Fibroblast of lung (primary cell): Measurements from ENCODE around the gene ARRDC4. TPM values are rescaled to one million over a fixed set of nuclear protein-coding genes. Genes with fewer than 3 reads are reported as not detected.

Experiments
- DNase-seq, 2 donors: peaks; one replicate each; pipeline versions ENCODE4 v3.0.0 to v3.0.0-alpha.2; 2010; ENCODE audit warnings: low read depth in 2 of 2
- H2AFZ ChIP-seq: 2 replicates; pipeline ENCODE4 v1.5.1; 2012; ENCODE audit warnings: low read length, control low read depth, inconsistent platforms
- H3K27ac ChIP-seq: 2 replicates; pipeline ENCODE4 v1.5.1; 2011; ENCODE audit warnings: low read length, control low read depth; ENCODE audit not compliant: insufficient read depth
- H3K27me3 ChIP-seq: 2 replicates; pipeline ENCODE4 v1.5.1; 2011; ENCODE audit warnings: mild to moderate bottlenecking, low read length; ENCODE audit not compliant: control insufficient read depth, insufficient read depth
- H3K36me3 ChIP-seq: 2 replicates; pipeline ENCODE4 v1.5.1; 2011; ENCODE audit warnings: low read length; ENCODE audit not compliant: control insufficient read depth, insufficient read depth
- H3K4me1 ChIP-seq: 2 replicates; pipeline ENCODE4 v1.5.1; 2011; ENCODE audit warnings: low read length; ENCODE audit not compliant: control insufficient read depth, insufficient read depth; ENCODE audit errors: extremely low read depth
- H3K4me2 ChIP-seq: 2 replicates; pipeline ENCODE4 v1.5.1; 2011; ENCODE audit warnings: low read length, control low read depth; ENCODE audit not compliant: insufficient read depth; ENCODE audit errors: extremely low read depth
- H3K4me3 ChIP-seq, 4 experiments: fragments of 200-600 bp in 1 of 4; sonication (generic) in 1 of 4; replicated peaks in 1 of 4; 2 replicates each; pipeline ENCODE4 v1.5.1; 2011 to 2016; ENCODE audit warnings: low read length in 4 of 4, low read depth in 3 of 4, mild to moderate bottlenecking in 3 of 4, control low read depth in 2 of 4, inconsistent platforms in 1 of 4, mixed read lengths in 1 of 4; ENCODE audit not compliant: insufficient read depth in 1 of 4; ENCODE audit errors: control extremely low read depth in 1 of 4
- H3K79me2 ChIP-seq: 2 replicates; pipeline ENCODE4 v1.5.1; 2012; ENCODE audit warnings: mild to moderate bottlenecking, low read length, inconsistent platforms; ENCODE audit not compliant: control insufficient read depth, insufficient read depth
- H3K9ac ChIP-seq: 2 replicates; pipeline ENCODE4 v1.5.1; 2011; ENCODE audit warnings: mild to moderate bottlenecking, low read length, control low read depth; ENCODE audit not compliant: insufficient read depth
- H3K9me3 ChIP-seq: 2 replicates; pipeline ENCODE4 v1.5.1; 2012; ENCODE audit warnings: low read depth, low read length; ENCODE audit not compliant: control insufficient read depth, insufficient read depth
- H4K20me1 ChIP-seq: 2 replicates; pipeline ENCODE4 v1.5.1; 2011; ENCODE audit warnings: low read length; ENCODE audit not compliant: control insufficient read depth, insufficient read depth; ENCODE audit errors: extremely low read depth
- CTCF ChIP-seq, 2 donors: IDR thresholded peaks in 1 of 2; conservative IDR thresholded peaks in 1 of 2; 1 replicate in 1 of 2; 2 replicates in 1 of 2; pipeline ENCODE4 v1.5.1; 2011 to 2012; ENCODE audit warnings: low read length in 2 of 2, control low read depth in 1 of 2, inconsistent platforms in 1 of 2, low read depth in 1 of 2, mild to moderate bottlenecking in 1 of 2
- EZH2 ChIP-seq: IDR thresholded peaks from 2 replicates; pipeline ENCODE4 v1.5.1; 2012; ENCODE audit warnings: low read length, control low read depth, mild to moderate bottlenecking; ENCODE audit errors: missing control alignments
- polyA plus RNA-seq, 2 donors: library from polyadenylated mRNA; depleted of rRNA in 1 of 2; stranded (reverse) in 1 of 2; unstranded in 1 of 2; fragments of >200 nt; gene quantifications; 2 replicates each; pipeline ENCODE4 v1.2.1, GENCODE V29; 2011 to 2012; ENCODE audit warnings: missing spikeins in 1 of 2
- total RNA-seq: library from RNA; depleted of rRNA; stranded (reverse); fragments of >200 nt; gene quantifications from 2 replicates; pipeline ENCODE4 v1.2.1, GENCODE V29; 2014

The ARRDC4 gene
- total and polyA plus RNA-seq, 2 donors (not counting 1 experiment from before 2014, with no cell fraction given): 27.3 to 39.8 TPM

GRCh38 chr15:98005659-98006058 is 45.2 kb downstream of the ARRDC4 start:
- no peaks in the 10 kb centered on the region for H4K20me1 ChIP-seq
- TF ChIP-seq CTCF (conservative IDR thresholded peaks at IDR 0.05 in 1 of 2, IDR thresholded peaks at IDR 0.05 in 1 of 2; ENCODE audit: low read depth in 1 of 2, low read length in 2 of 2) (no peak), EZH2 (no peak)
- no peaks in the 10 kb centered on the region for H3K4me1 ChIP-seq
- H2AFZ ChIP-seq: no peak overlapping the region
- H3K27me3 ChIP-seq: no peaks in the 10 kb centered on the region
- no peak for DNase-seq
- H3K4me2 ChIP-seq: no peak overlapping the region
- peaks cover 3% of the 10 kb centered on the region for H3K9me3 ChIP-seq
- H3K4me3 ChIP-seq: no peak overlapping the region
- H3K79me2 ChIP-seq: no peaks in the 10 kb centered on the region
- no peaks in the 10 kb centered on the region for H3K36me3 ChIP-seq
- H3K27ac ChIP-seq: no peak overlapping the region
- no peak overlapping the region for H3K9ac ChIP-seq

- DNase-seq: no peak
- Histone ChIP-seq H3K4me2 (no peak overlapping the region), H3K36me3 (no peaks in the 10 kb centered on the region), H2AFZ (no peak overlapping the region), H3K4me1 (no peaks in the 10 kb centered on the region), H3K9ac (no peak overlapping the region), H3K27me3 (no peaks in the 10 kb centered on the region), H4K20me1 (no peaks in the 10 kb centered on the region), H3K9me3 (no peaks in the 10 kb centered on the region), H3K79me2 (no peaks in the 10 kb centered on the region), H3K4me3 (no peak overlapping the region), H3K27ac (no peak overlapping the region)
- TF ChIP-seq CTCF (conservative IDR thresholded peaks at IDR 0.05 in 1 of 2, IDR thresholded peaks at IDR 0.05 in 1 of 2; ENCODE audit: low read depth in 1 of 2, low read length in 2 of 2) (no peak), EZH2 (no peak)
Measured at GRCh38 chr15:98009169-98009568, 48.7 kb downstream of the ARRDC4 start.

- no peaks in the 10 kb centered on the region for H3K79me2 ChIP-seq
- no peaks in the 10 kb centered on the region for H3K27me3 ChIP-seq
- H2AFZ ChIP-seq: no peak overlapping the region
- DNase-seq: no peak
- no peaks in the 10 kb centered on the region for H3K4me1 ChIP-seq
- H3K36me3 ChIP-seq: no peaks in the 10 kb centered on the region
- no peak for TF ChIP-seq CTCF (conservative IDR thresholded peaks at IDR 0.05 in 1 of 2, IDR thresholded peaks at IDR 0.05 in 1 of 2; ENCODE audit: low read depth in 1 of 2, low read length in 2 of 2)
- no peak for TF ChIP-seq EZH2
- H3K27ac ChIP-seq: no peak overlapping the region
- H3K4me3 ChIP-seq: no peak overlapping the region
- no peaks in the 10 kb centered on the region for H4K20me1 ChIP-seq
- no peak overlapping the region for H3K9ac ChIP-seq
- H3K4me2 ChIP-seq: no peak overlapping the region
- H3K9me3 ChIP-seq: no peaks in the 10 kb centered on the region
Measured at GRCh38 chr15:98009971-98010370, 49.5 kb downstream of the ARRDC4 start.
